GM21423 (cell line): ENCODE data around the gene ANXA5.
A peak's percentile ranks its signal among the peaks of the same experiment; 100 is the strongest.
"Not testable (repeated sequence)": the region's sequence is repeated elsewhere in the genome, so short reads cannot be mapped to it uniquely, and the experiment has no call there.

Experiments
- ATAC-seq: cut with Tn5 transposase; IDR thresholded peaks from one replicate; pipeline ENCODE4 v1.9.1; 2021; ENCODE audit warnings: mild to moderate bottlenecking, moderate library complexity; ENCODE audit not compliant: unreplicated experiment

The ANXA5 gene

GRCh38 chr4:121679951-121680350 is 16.8 kb downstream of the ANXA5 start:
- ATAC-seq, result no peak

GRCh38 chr4:121679267-121679666 is 17.5 kb downstream of the ANXA5 start:
- ATAC-seq, result no peak

- ATAC-seq, result no peak
Observed at GRCh38 chr4:121677524-121677923, 19.3 kb downstream of the ANXA5 start.

DNA sequence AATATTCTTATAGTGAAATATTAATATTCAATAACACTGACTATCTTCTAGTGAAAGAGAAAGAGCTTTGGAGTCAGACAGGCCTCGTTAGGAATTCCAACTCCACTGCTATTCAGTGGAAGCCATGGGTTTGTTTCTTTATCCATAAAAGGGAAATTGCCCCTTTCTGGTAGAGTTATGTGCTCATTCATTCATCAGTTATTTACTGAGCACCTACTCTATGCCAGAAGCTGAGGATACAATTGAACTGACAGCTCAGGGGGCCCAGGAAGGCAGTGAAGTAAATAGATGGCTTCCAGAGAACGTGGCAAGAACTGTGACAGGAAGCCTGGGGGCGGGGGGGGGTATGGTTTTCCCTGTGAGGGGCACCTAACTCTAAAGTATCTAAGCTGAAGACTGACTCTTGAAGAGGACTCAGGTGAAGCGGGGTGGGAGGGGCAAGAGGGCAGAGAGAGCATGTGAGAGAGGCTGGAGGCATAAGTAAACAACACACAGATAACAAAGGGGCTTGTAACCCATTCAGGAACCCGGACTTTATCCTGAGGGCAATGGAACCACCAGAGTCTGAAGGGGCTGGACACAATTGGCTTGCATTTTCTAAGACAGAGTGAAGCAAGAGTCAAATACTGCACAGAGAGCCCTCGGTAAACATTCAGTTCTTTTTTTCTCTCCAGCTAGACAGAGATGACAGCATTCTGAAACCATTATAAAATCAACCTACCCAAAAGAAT is 20.3 kb downstream of the ANXA5 start:
- no peak for ATAC-seq

DNA sequence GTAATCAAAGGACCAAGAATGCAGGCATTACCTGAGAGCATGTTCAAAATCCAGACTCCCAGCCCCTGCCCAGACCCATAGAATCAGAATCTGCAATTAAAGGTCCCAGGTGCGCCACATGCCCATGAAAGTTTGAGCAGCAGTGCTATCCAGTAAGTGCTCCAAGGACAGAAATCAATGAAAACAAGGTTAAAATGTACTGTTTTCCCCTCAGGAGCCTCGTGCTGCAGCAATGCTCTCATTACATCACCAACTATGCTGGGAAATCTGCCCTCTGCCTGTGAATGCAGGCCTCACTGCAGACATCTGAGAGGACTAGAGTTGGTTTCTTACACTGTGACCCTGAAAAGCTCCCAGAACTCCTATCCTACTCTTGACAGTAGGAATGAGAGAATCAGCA is 21.1 kb downstream of the ANXA5 start:
- no peak for ATAC-seq

DNA sequence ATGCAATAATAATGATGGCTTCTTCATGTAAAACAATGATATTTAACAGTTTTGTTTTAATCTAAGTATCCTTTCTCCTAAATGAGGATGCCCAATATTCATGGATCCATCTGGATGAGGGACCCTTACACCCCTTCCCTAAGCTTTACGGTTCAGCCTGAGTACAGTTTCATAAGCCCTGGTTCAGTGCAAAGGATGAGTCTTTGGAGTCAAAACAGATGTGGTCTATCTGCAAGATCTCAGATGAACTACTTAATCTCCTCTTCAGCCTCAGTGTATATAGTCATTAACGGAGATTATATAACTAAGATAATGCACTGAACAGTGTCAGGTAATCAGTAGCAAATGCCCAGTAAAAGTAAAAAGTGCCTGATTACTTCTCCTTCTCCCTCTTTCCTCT is 22.1 kb downstream of the ANXA5 start:
- ATAC-seq, result no peak

GRCh38 chr4:121674191-121674590 is 22.6 kb downstream of the ANXA5 start:
- ATAC-seq, result no peak

- ATAC-seq, result no peak
Observed at GRCh38 chr4:121669163-121669550, 27.6 kb downstream of the ANXA5 start.

GRCh38 chr4:121668368-121669162 is 28.2 kb downstream of the ANXA5 start:
- ATAC-seq, result no peak

GRCh38 chr4:121666091-121666679 is 30.6 kb downstream of the ANXA5 start:
- no peak for ATAC-seq

DNA sequence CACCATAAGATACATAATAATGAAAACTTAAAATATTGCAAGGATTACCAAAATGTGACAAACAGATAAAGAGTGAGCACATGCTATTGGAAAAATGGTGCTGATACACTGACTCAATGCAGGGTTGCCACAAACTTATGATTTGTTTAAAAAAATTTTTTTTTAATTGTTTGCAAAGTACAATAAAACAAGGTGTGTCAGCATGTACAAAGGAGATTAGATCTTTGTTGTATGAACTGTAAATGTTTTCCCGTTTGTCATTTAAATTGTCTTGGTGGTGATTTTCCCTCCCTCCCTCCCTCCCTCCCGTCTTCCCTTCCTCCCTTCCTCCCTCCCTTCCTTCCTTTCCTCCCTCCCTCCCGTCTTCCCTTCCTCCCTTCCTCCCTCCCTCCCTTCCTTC is 31.4 kb downstream of the ANXA5 start:
- ATAC-seq, result no peak

- no peak for ATAC-seq
Observed at GRCh38 chr4:121662225-121662624, 34.6 kb downstream of the ANXA5 start.

GRCh38 chr4:121660175-121660933 is 36.4 kb downstream of the ANXA5 start:
- ATAC-seq, result not testable (repeated sequence)

- no peak for ATAC-seq
Observed at GRCh38 chr4:121658125-121658524, 38.7 kb downstream of the ANXA5 start.

- ATAC-seq, result peak; percentile 43
Observed at GRCh38 chr4:121656269-121656641, 40.5 kb downstream of the ANXA5 start.

- no peak for ATAC-seq
Observed at GRCh38 chr4:121655320-121656268, 41.2 kb downstream of the ANXA5 start.

- ATAC-seq, result peak; percentile 87
Observed at GRCh38 chr4:121654738-121655137, 42.0 kb downstream of the ANXA5 start.

DNA sequence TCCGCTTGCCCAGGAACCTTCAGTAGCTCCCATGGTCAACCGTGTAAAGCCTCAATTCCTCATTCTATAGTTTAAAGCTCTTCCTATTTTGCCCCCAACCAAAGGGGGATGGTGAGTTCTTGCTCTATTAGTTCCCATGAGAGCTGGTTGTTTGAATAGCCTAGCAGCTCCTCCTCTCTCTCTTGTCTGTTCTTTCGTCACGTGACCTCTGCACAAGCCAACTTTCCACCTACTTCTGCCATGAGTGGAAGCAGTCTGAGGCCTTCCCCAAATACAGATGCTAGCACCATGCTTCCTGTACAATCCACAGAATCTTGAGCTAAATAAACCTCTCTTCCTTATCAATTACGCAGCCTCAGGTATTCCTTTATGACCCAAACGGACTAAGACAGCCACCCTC is 42.8 kb downstream of the ANXA5 start:
- ATAC-seq, result no peak

- ATAC-seq, result no peak
Observed at GRCh38 chr4:121653214-121653613, 43.6 kb downstream of the ANXA5 start.

- no peak for ATAC-seq
Observed at GRCh38 chr4:121651597-121651996, 45.2 kb downstream of the ANXA5 start.
